ENCODE measurements around the gene OST4. TPM values are rescaled to one million over a fixed set of nuclear protein-coding genes. Genes with fewer than 3 reads are reported as not detected.
"Not testable (repeated sequence)": the region's sequence is repeated elsewhere in the genome, so short reads cannot be mapped to it uniquely, and the experiment has no call there.

The OST4 gene
- total and polyA plus RNA-seq, 12 donors, result 174 to 617 (median 402) TPM

- intact Hi-C loops (cut with DNase I), result no loop called here
- H3K4me1 ChIP-seq (replicated peaks in 1 of 2), result peaks cover 0 to 11% of the 10 kb centered on the region in 2 donors
- peaks cover 9% of the 10 kb centered on the region for H3K27me3 ChIP-seq
- DNase-seq, result no peak
- H3K9me3 ChIP-seq (replicated peaks in 1 of 3), result no peaks in the 10 kb centered on the region
- 28 to 39% (median 31%) methylated on average over 10 to 14 of the region's 14 CpGs for WGBS, 4 donors
- H3K27ac ChIP-seq, result no peak overlapping the region
- TF ChIP-seq POLR2A (IDR thresholded peaks at IDR 0.05) (no peak), CTCF (IDR thresholded peaks at IDR 0.05) (no peak)
- H3K36me3 ChIP-seq (replicated peaks in 1 of 2), result no peaks in the 10 kb centered on the region
- peak overlapping the region in 1 of 4 donors; percentile 51 for H3K4me3 ChIP-seq
Observed at GRCh38 chr2:27117995-27118524, 46.6 kb upstream of the OST4 start.

DNA sequence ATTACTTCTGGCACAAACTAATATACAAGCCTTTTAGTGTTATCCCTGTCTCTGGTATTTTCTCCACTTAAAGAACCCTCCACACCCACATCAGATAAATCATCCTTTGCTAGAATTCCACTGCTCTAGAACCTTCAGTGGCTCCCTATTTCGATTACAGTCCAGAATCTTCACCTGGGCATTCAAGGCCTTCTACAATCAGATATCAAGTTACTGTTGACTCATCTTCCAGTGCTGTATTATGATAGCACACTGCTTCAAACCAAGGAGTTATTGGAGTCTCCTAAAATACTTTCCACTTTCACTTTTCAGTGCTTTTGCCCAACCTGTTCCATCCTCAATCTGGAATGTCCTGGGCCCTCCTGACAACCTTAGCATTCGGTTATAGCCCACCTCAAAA, 44.1 kb upstream of the OST4 start:
- no peaks in the 10 kb centered on the region for H3K36me3 ChIP-seq (replicated peaks in 1 of 2)
- H3K4me3 ChIP-seq, result no peak overlapping the region
- WGBS, 4 donors, result 45 to 69% (median 54%) methylated on average over 2 of the region's 2 CpGs
- DNase-seq, result no peak
- peaks cover 0 to 11% of the 10 kb centered on the region in 2 donors for H3K4me1 ChIP-seq (replicated peaks in 1 of 2)
- H3K9me3 ChIP-seq (replicated peaks in 1 of 3), result no peaks in the 10 kb centered on the region
- intact Hi-C loops (cut with DNase I), result no loop called here
- H3K27ac ChIP-seq, result no peak overlapping the region
- peaks cover 9% of the 10 kb centered on the region for H3K27me3 ChIP-seq
- TF ChIP-seq POLR2A (IDR thresholded peaks at IDR 0.05), result no peak
- no peak for TF ChIP-seq CTCF (IDR thresholded peaks at IDR 0.05)

DNA sequence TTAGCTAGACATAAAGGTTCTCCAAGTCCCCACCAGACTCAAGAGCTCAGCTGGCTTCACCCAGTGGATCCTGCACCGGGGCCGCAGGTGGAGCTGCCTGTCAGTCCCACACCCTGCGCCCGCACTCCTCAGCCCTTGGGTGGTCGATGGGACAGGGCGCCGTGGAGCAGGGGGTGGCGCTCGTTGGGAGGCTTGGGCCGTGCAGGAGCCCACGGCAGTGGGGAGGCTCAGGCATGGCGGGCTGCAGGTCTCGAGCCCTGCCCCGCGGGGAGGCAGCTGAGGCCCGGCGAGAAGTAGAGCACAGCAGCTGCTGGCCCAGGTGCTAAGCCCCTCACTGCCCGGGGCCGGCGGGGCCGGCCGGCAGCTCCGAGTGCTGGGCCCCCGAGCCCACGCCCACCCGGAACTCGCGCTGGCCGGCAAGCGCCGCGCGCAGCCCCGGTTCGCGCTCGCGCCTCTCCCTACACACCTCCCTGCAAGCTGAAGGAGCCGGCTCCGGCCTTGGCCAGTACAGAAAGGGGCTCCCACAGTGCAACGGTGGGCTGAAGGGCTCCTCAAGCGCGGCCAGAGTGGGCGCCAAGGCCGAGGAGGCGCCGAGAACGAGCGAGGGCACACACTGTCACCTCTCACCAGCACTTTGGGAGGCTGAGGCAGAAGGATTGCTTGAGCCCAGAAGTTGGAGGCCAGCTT, 40.1 kb upstream of the OST4 start:
- H3K27ac ChIP-seq; H3K4me3 ChIP-seq; H3K4me1 ChIP-seq (replicated peaks in 1 of 2); H3K9me3 ChIP-seq (replicated peaks in 1 of 3); H3K36me3 ChIP-seq (replicated peaks in 1 of 2); H3K27me3 ChIP-seq; intact Hi-C loops (cut with DNase I); DNase-seq: not testable (repeated sequence)
- 90 to 97% (median 91%) methylated on average over 6 to 49 of the region's 49 CpGs for WGBS, 4 donors

DNA sequence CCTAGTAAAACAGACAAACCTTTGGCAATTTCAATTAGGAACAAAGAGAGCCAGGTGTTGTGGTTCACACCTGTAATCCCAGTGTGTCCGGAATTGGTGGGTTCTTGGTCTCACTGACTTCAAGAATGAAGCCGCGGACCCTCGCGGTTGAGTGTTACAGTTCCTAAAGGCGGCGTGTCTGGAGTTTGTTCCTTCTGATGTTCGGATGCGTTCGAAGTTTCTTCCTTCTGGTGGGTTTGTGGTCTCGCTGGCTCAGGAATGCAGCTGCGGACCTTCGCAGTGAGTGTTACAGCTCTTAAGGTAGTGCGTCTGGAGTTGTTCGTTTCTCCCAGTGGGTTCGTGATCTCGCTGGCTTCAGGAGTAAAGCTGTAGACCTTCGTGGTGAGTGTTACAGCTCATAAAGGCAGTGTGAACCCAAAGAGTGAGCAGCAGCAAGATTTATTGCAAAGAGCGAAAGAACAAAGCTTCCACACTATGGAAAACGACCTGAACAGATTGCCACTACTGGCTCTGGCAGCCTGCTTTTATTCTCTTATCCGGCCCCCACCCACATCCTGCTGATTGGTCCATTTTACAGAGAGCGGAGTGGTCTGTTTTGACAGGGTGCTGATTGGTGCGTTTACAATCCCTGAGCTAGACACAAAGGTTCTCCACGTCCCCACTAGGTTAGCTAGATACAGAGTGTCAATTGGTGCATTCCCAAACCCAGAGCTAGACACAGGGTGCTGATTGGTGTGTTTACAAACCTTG, 39.3 kb upstream of the OST4 start:
- 78 to 83% (median 80%) methylated on average over 24 of the region's 24 CpGs for WGBS, 4 donors
- H3K4me3 ChIP-seq; H3K27ac ChIP-seq; intact Hi-C loops (cut with DNase I); H3K27me3 ChIP-seq; H3K4me1 ChIP-seq (replicated peaks in 1 of 2); H3K36me3 ChIP-seq (replicated peaks in 1 of 2); H3K9me3 ChIP-seq (replicated peaks in 1 of 3); DNase-seq: not testable (repeated sequence)

- H3K9me3 ChIP-seq (replicated peaks in 1 of 3), result no peaks in the 10 kb centered on the region
Observed at GRCh38 chr2:27109083-27109482, 37.6 kb upstream of the OST4 start.

More at GRCh38 chr2:27109083-27109482, 37.6 kb upstream of the OST4 start:
- no peak for DNase-seq
- H3K27me3 ChIP-seq, result peaks cover 4% of the 10 kb centered on the region
- 77 to 90% (median 83%) methylated on average over 3 of the region's 3 CpGs for WGBS, 4 donors
- no peaks in the 10 kb centered on the region for H3K36me3 ChIP-seq (replicated peaks in 1 of 2)
- H3K4me3 ChIP-seq, result no peak overlapping the region
- H3K4me1 ChIP-seq (replicated peaks in 1 of 2), result no peaks in the 10 kb centered on the region
- TF ChIP-seq CTCF (IDR thresholded peaks at IDR 0.05), result no peak
- TF ChIP-seq POLR2A (IDR thresholded peaks at IDR 0.05), result no peak
- intact Hi-C loops (cut with DNase I), result no loop called here
- no peak overlapping the region for H3K27ac ChIP-seq

Measured in adrenal gland (tissue), 12 donors.